H1 (cell line): Measurements from ENCODE around the gene NPC2. TPM values are rescaled to one million over a fixed set of nuclear protein-coding genes. Genes with fewer than 3 reads are reported as not detected.

Experiments
- CTCF ChIA-PET: fragments of 300-600 bp; sonication (Branson Sonifier 250); formaldehyde crosslinking; loops from one replicate; lab custom pipeline; 2021; ENCODE audit not compliant: partially characterized antibody; lab: Charles Lee
- POLR2A ChIA-PET: fragments of 300-600 bp; sonication (Branson Sonifier 250); formaldehyde crosslinking; loops from one replicate; lab custom pipeline; 2021; ENCODE audit warnings: inconsistent platforms; ENCODE audit not compliant: partially characterized antibody; lab: Charles Lee
- DNase-seq, 2 experiments: peaks; one replicate each; pipeline versions ENCODE4 v3.0.0 to v3.0.0-alpha.2; 2010 to 2022; ENCODE audit warnings: low spot score in 2 of 2, low read depth in 1 of 2, mixed read lengths in 1 of 2
- FAIRE-seq: peaks from 2 replicates; lab custom pipeline; 2011; peaks lifted over from hg19 to GRCh38; lab: Jason Lieb, UNC
- H2AFZ ChIP-seq: 2 replicates; pipeline ENCODE4 v1.8.1; 2012; ENCODE audit warnings: low read length, inconsistent platforms
- H2AK5ac ChIP-seq: 2 replicates; pipeline ENCODE4 v1.6.1; 2013; ENCODE audit warnings: low read depth, low read length
- H2BK120ac ChIP-seq: replicated peaks from 2 replicates; pipeline ENCODE3; 2013; ENCODE audit warnings: low read depth, low read length, inconsistent platforms
- H2BK12ac ChIP-seq: 2 replicates; pipeline ENCODE4 v1.6.1; 2013; ENCODE audit warnings: low read depth, low read length
- H2BK15ac ChIP-seq: 2 replicates; pipeline ENCODE4 v1.6.1; 2013; ENCODE audit warnings: low read length
- H2BK20ac ChIP-seq: 2 replicates; pipeline ENCODE4 v1.6.1; 2013; ENCODE audit warnings: low read length
- H2BK5ac ChIP-seq: 2 replicates; pipeline ENCODE4 v1.6.1; 2013; ENCODE audit warnings: low read depth, low read length
- H3K14ac ChIP-seq: 2 replicates; pipeline ENCODE4 v1.6.1; 2013; ENCODE audit warnings: inconsistent platforms; ENCODE audit not compliant: insufficient read length
- H3K18ac ChIP-seq: 2 replicates; pipeline ENCODE4 v1.6.1; 2013; ENCODE audit warnings: low read length; ENCODE audit errors: extremely low read depth
- H3K23ac ChIP-seq: 2 replicates; pipeline ENCODE4 v1.6.1; 2013; ENCODE audit warnings: inconsistent platforms; ENCODE audit not compliant: insufficient read length
- H3K23me2 ChIP-seq: 2 replicates; pipeline ENCODE4 v1.6.1; 2013; ENCODE audit warnings: low read depth, low read length
- H3K27ac ChIP-seq: 2 replicates; pipeline ENCODE4 v1.6.1; 2011; ENCODE audit warnings: low read depth, low read length, inconsistent platforms
- H3K27me3 ChIP-seq, 4 experiments: replicated peaks in 1 of 4; 1 replicate in 1 of 4; 2 replicates in 3 of 4; pipeline versions ENCODE4 v1.6.1 to v1.8.1; 2011 to 2013; ENCODE audit warnings: low read length in 3 of 4, mild to moderate bottlenecking in 3 of 4, inconsistent platforms in 2 of 4, mixed read lengths in 2 of 4, moderate library complexity in 1 of 4; ENCODE audit not compliant: control insufficient read depth in 3 of 4, insufficient read depth in 3 of 4; ENCODE audit errors: extremely low read depth in 1 of 4
- H3K36me3 ChIP-seq, 4 experiments: 2 replicates each; pipeline versions ENCODE4 v1.6.1 to v1.8.1; 2011 to 2013; ENCODE audit warnings: mild to moderate bottlenecking in 4 of 4, low read length in 3 of 4, moderate library complexity in 2 of 4, control low read depth in 1 of 4, inconsistent platforms in 1 of 4; ENCODE audit not compliant: insufficient read depth in 4 of 4, control insufficient read depth in 2 of 4
- H3K4ac ChIP-seq: replicated peaks from 2 replicates; pipeline ENCODE3; 2013; ENCODE audit warnings: low read length, low read depth, mixed read lengths, inconsistent platforms; ENCODE audit not compliant: insufficient read length
- H3K4me1 ChIP-seq, 4 experiments: replicated peaks in 1 of 4; 1 replicate in 1 of 4; 2 replicates in 3 of 4; pipeline versions ENCODE4 v1.6.1 to v1.8.1; 2011 to 2013; ENCODE audit warnings: low read length in 3 of 4, inconsistent platforms in 2 of 4, mixed read lengths in 1 of 4; ENCODE audit not compliant: insufficient read depth in 4 of 4, control insufficient read depth in 3 of 4
- H3K4me2 ChIP-seq, 2 experiments: 2 replicates each; pipeline versions ENCODE4 v1.6.1 to v1.8.1; 2011 to 2013; ENCODE audit warnings: low read depth in 2 of 2, low read length in 2 of 2, control low read depth in 1 of 2, inconsistent platforms in 1 of 2, mild to moderate bottlenecking in 1 of 2; ENCODE audit not compliant: insufficient read depth in 1 of 2
- H3K4me3 ChIP-seq, 4 experiments: fragments of 200-600, 300-600 bp in 1 of 4; sonication (generic), shearing (Covaris generic), sonication (Bioruptor Twin) in 1 of 4; 2 replicates each; pipeline versions ENCODE4 v1.5.1 to v1.8.1; 2011 to 2016; ENCODE audit warnings: low read length in 4 of 4, low read depth in 3 of 4, control low read depth in 2 of 4, inconsistent platforms in 2 of 4, mild to moderate bottlenecking in 2 of 4, mixed read lengths in 1 of 4, moderate library complexity in 1 of 4; ENCODE audit not compliant: insufficient read depth in 2 of 4; ENCODE audit errors: extremely low read depth in 1 of 4
- H3K56ac ChIP-seq: replicated peaks from 2 replicates; pipeline ENCODE3; 2013; ENCODE audit warnings: low read depth, mild to moderate bottlenecking, mixed read lengths, low read length, inconsistent platforms; ENCODE audit not compliant: insufficient read length
- H3K79me1 ChIP-seq: 2 replicates; pipeline ENCODE4 v1.6.1; 2013; ENCODE audit warnings: low read depth, low read length, control low read depth
- H3K79me2 ChIP-seq, 2 experiments: 2 replicates each; pipeline versions ENCODE4 v1.6.1 to v1.8.1; 2012 to 2013; ENCODE audit warnings: low read length in 2 of 2, mild to moderate bottlenecking in 2 of 2, inconsistent platforms in 1 of 2; ENCODE audit not compliant: insufficient read depth in 2 of 2, control insufficient read depth in 1 of 2
- H3K9ac ChIP-seq, 4 experiments: replicated peaks in 1 of 4; 1 replicate in 1 of 4; 2 replicates in 3 of 4; pipeline versions ENCODE4 v1.6.1 to v1.8.1; 2011 to 2013; ENCODE audit warnings: low read depth in 3 of 4, low read length in 3 of 4, control low read depth in 2 of 4, mild to moderate bottlenecking in 2 of 4, moderate library complexity in 2 of 4, inconsistent platforms in 1 of 4; ENCODE audit errors: extremely low read depth in 1 of 4
- H3K9me3 ChIP-seq, 2 experiments: 2 replicates each; pipeline versions ENCODE4 v1.6.1 to v1.8.1; 2012 to 2013; ENCODE audit warnings: mild to moderate bottlenecking in 2 of 2, moderate library complexity in 2 of 2, control low read depth in 1 of 2, inconsistent platforms in 1 of 2, low read depth in 1 of 2, low read length in 1 of 2, mixed read lengths in 1 of 2; ENCODE audit not compliant: insufficient read depth in 2 of 2
- H4K20me1 ChIP-seq, 2 experiments: replicated peaks in 1 of 2; 2 replicates each; pipeline versions ENCODE3 to v1.8.1; 2011 to 2013; ENCODE audit warnings: inconsistent platforms in 2 of 2, low read length in 2 of 2, mild to moderate bottlenecking in 1 of 2; ENCODE audit not compliant: insufficient read depth in 2 of 2, control insufficient read depth in 1 of 2
- H4K5ac ChIP-seq: 2 replicates; pipeline ENCODE4 v1.6.1; 2013; ENCODE audit warnings: low read length, low read depth, mixed read lengths, inconsistent platforms; ENCODE audit not compliant: insufficient read length
- H4K8ac ChIP-seq: 2 replicates; pipeline ENCODE4 v1.8.0; 2013; ENCODE audit warnings: mild to moderate bottlenecking, moderate library complexity, low read length, inconsistent platforms; ENCODE audit not compliant: insufficient read depth; ENCODE audit errors: extremely low read depth
- H4K91ac ChIP-seq: replicated peaks from 2 replicates; pipeline ENCODE3; 2013; ENCODE audit warnings: low read length, mixed read lengths, inconsistent platforms; ENCODE audit not compliant: insufficient read length
- CHD2 ChIP-seq: IDR thresholded peaks from 2 replicates; pipeline ENCODE4 v1.6.1; 2012; ENCODE audit warnings: low read length, improper control_type of control experiment
- CREB1 ChIP-seq: IDR thresholded peaks from 2 replicates; pipeline ENCODE4 v1.6.1; 2012; ENCODE audit warnings: inconsistent platforms
- GTF2F1 ChIP-seq: IDR thresholded peaks from 2 replicates; pipeline ENCODE4 v1.6.1; 2012; ENCODE audit warnings: low read depth, low read length, improper control_type of control experiment, borderline replicate concordance
- HDAC2 ChIP-seq, 2 experiments: fragments of 300-600 bp in 1 of 2; sonication (generic) in 1 of 2; IDR thresholded peaks; 2 replicates each; pipeline ENCODE4 v1.6.1; 2011 to 2012; ENCODE audit warnings: low read depth in 2 of 2, low read length in 2 of 2, mild to moderate bottlenecking in 2 of 2, moderate library complexity in 2 of 2, borderline replicate concordance in 1 of 2, inconsistent platforms in 1 of 2
- JUND ChIP-seq: IDR thresholded peaks from 2 replicates; pipeline ENCODE4 v1.6.1; 2011; ENCODE audit warnings: mild to moderate bottlenecking, improper control_type of control experiment, low read length
- NANOG ChIP-seq: IDR thresholded peaks from 2 replicates; pipeline ENCODE4 v1.6.1; 2011; ENCODE audit warnings: low read length, low read depth, mild to moderate bottlenecking, inconsistent platforms; ENCODE audit not compliant: insufficient read depth, poor library complexity, severe bottlenecking
- RNF2 ChIP-seq: fragments of 200-900, 300-1000 bp; sonication (generic); IDR thresholded peaks from 2 replicates; pipeline ENCODE4 v1.7.1; 2016; ENCODE audit warnings: borderline replicate concordance, low read depth, mild to moderate bottlenecking, antibody characterized with exemption, low read length; ENCODE audit not compliant: poor library complexity, severe bottlenecking; ENCODE audit errors: missing control alignments
- WGBS, 2 experiments: shearing (Covaris generic) in 1 of 2; methylation state at CpG; one replicate each; pipeline versions ENCODE4 v1.1.6 to v1.1.7; 2013 to 2015; ENCODE audit warnings: low lambda C conversion rate in 2 of 2, mixed read lengths in 2 of 2, inconsistent platforms in 1 of 2, low coverage in 1 of 2, missing lambda C conversion rate in 1 of 2; ENCODE audit not compliant: insufficient replicate concordance in 2 of 2, insufficient coverage in 1 of 2, insufficient read length in 1 of 2; ENCODE audit errors: extremely low coverage in 1 of 2, missing lambda C conversion rate in 1 of 2; 5-methylcytosine and 5-hydroxymethylcytosine counted together
- polyA plus RNA-seq, 7 experiments: library from polyadenylated mRNA; depleted of rRNA in 3 of 7; stranded (reverse) in 5 of 7; unstranded in 2 of 7; fragments of >200 nt in 5 of 7; fragments of 200-250 nt in 2 of 7; gene quantifications; 1 replicate in 5 of 7; 2 replicates in 1 of 7; 4 replicates in 1 of 7; pipeline versions ENCODE4 v1.2.1 to v1.2.3, GENCODE V29; 2011 to 2013; ENCODE audit warnings: missing spikeins in 2 of 7, mixed read lengths in 2 of 7
- total RNA-seq: library from RNA; stranded (reverse); fragmentation: NEBNext Ultra II Directional; extraction: Animal tissue kit (Norgen Biotek cat#: 25700); gene quantifications from 2 replicates; pipeline ENCODE4 v1.2.1, GENCODE V29; 2021

The NPC2 gene
- total and polyA plus RNA-seq, 2 of the 8 experiments (the other 6 are each of a cell fraction or from before 2014, with no cell fraction given), result 178 to 258 TPM

DNA sequence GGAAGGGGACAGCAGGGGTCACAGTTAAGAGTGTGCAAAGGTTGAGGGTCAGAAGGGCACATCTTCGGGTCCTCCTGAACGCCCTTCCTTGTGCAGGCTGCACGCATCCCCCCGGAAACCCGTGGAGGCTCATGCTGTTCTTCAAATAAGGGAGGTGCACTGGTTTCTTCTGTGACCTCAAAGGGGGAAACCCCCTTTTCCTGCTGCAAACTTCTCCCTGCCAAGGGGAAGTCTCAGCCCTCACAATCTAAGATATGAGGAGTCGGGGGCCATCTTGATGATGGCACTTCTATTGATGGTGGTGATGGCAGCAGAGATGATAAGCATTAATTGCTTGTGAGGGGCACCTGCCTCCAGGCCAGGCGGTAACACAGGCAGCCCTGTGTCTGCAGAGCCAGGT lies 40.5 kb upstream of the NPC2 start:
- Histone ChIP-seq H4K8ac (no peak overlapping the region), H3K4me2 (no peak overlapping the region), H3K79me2 (no peaks in the 10 kb centered on the region), H3K9ac (no peak overlapping the region), H2BK12ac (no peak overlapping the region), H3K56ac (no peak overlapping the region), H3K14ac (no peak overlapping the region), H4K91ac (no peak overlapping the region), H2BK5ac (no peak overlapping the region), H3K79me1 (no peaks in the 10 kb centered on the region), H2AFZ (no peak overlapping the region), H3K4me3 (no peak overlapping the region), H2BK15ac (no peak overlapping the region), H2BK20ac (no peak overlapping the region), H4K20me1 (no peaks in the 10 kb centered on the region), H3K18ac (no peak overlapping the region), H2BK120ac (no peak overlapping the region), H3K9me3 (no peaks in the 10 kb centered on the region), H3K27me3 (no peaks in the 10 kb centered on the region), H4K5ac (no peak overlapping the region), H3K36me3 (no peaks in the 10 kb centered on the region), H3K27ac (no peak overlapping the region), H3K23me2 (no peaks in the 10 kb centered on the region), H3K4ac (no peak overlapping the region), H2AK5ac (no peak overlapping the region), H3K4me1 (no peaks in the 10 kb centered on the region; a peak in 2 of 7 replicates), H3K23ac (no peak overlapping the region)
- FAIRE-seq, result no peak
- WGBS, 2 experiments, result 85% methylated on average over 7 of the region's 7 CpGs; no CpG with 5 or more reads in 1 of the 2 experiments
- ChIA-PET CTCF (interaction anchor here (1.1 to 1.9 kb wide), 3 partner anchors 17 to 115 kb away, joined by 3 to 6 read pairs (median 3); no protein-coding TSS in a partner anchor), POLR2A (interaction anchor here (0.6 to 2.1 kb wide), 3 partner anchors 8 to 368 kb away, joined by 4 to 7 read pairs (median 5); no protein-coding TSS in a partner anchor)
- DNase-seq, result no peak
- TF ChIP-seq CHD2 (no peak), NANOG (no peak), JUND (no peak), CREB1 (no peak), RNF2 (no peak), HDAC2 (IDR thresholded peaks at IDR 0.05; ENCODE audit: borderline replicate concordance in 1 of 2, low read depth in 2 of 2, low read length in 2 of 2) (no peak), GTF2F1 (no peak)
